HG02759 (cell line): ENCODE results near the gene HSF5.

ENCODE experiments used
- ATAC-seq: cut with Tn5 transposase; IDR thresholded peaks from one replicate; pipeline ENCODE4 v1.9.1; 2021; ENCODE audit warnings: mild to moderate bottlenecking, moderate library complexity; ENCODE audit not compliant: unreplicated experiment

The HSF5 gene

GRCh38 chr17:58487589-58488427 is at the start of gene HSF5:
HSF5 (minus strand) TSS chr17:58488408; CDS start chr17:58488274, 134 bp downstream.
- peak; percentile 76 for ATAC-seq

- ATAC-seq = no peak
Measured at GRCh38 chr17:58537266-58537665, 49.1 kb upstream of the HSF5 start.

- no peak for ATAC-seq
Measured at GRCh38 chr17:58536542-58536941, 48.3 kb upstream of the HSF5 start.

DNA sequence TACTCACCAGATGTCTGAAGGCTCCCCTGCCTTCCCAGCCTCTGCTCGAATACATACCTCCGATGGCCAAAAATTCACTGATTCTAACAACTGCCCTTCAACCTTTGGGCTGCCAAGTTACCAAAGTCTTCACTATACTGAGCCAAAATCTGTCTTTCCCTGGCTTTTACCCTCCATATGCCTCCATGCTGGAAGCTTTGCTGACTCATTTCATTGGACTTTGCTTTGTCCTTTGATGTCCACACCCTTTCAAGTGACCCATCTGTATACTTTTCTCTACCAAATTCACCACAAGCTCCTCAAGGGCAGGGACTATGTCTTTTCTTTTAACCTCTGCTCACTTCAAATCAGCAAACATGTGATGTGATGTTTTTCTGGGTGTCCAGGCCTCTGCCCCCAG is 47.2 kb upstream of the HSF5 start:
- ATAC-seq = no peak

DNA sequence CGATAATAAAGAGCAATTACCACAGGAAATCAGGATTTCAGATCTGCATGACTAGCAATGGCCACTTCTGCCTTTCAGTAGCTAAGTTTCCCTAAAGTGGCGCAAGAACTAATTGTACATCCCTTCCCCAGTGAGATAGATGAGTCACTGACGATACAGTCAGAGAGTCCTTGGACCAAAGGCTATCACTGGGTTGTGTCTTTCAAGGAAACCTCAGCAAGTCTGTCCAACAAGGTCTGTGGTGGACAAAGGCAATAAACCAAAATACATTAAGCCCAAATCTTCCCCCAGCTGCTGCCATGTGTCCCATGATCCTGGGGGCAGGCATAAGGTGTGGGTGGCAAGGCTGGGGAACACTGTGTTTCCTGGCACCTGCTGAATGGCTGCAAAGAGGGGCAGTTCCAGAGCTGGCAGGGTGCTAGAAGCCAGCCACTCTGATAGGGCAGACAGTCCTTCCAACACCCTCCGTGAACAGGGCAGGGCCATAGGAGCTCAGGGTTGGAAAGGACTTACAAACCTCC is 46.8 kb upstream of the HSF5 start:
- no peak for ATAC-seq

DNA sequence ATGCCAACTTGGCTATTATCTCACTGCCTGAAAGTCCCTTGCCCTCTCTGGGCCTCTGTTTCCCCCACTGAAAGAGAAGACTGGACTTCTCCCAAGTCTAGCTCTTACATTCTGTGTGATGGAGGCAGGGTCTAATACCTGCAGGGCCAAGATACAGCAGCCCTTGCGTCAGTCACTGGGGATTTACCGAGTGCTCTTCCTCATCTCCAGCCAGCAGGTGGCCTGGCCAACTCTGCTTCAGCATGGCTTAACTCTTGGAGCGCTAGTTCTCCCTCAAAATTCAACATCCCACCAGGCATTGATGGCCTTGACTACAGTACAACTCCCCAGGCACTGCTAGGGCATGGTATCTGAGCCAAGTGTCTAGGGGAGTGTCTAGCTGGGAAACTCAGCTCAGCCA is 46.1 kb upstream of the HSF5 start:
- no peak for ATAC-seq

DNA sequence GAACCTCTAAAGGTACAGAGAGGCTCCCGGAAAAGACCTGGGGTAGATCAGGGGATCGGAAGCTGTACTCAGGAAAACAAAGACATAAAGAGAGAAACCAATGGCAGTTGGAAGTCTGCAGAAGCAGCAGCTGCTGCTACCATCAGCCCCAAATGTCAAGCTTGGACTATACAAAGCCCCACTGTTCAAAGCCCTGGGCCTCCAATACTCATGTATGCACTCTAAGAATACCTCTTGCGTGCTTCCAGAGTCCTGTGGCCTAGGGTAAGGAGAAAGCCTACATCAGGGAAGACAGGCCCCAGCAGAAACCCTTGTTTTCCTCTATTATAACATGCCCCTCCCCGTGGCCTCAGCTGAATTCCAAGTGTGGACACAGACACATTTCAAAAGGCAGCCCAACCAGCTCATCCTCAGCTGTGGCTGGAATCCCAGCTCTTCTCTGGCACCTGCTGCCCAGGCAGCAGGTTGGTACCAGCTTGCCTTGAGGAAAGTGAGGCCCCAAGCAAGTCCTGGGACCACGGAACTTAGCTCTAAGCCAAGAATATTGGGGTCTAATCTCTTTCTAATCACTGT is 45.5 kb upstream of the HSF5 start:
- ATAC-seq = no peak

- no peak for ATAC-seq
Measured at GRCh38 chr17:58532555-58532951, 44.3 kb upstream of the HSF5 start.

- ATAC-seq = peak; percentile 77
Measured at GRCh38 chr17:58531661-58532554, 43.7 kb upstream of the HSF5 start.

GRCh38 chr17:58531122-58531521 is 42.9 kb upstream of the HSF5 start:
- no peak for ATAC-seq

DNA sequence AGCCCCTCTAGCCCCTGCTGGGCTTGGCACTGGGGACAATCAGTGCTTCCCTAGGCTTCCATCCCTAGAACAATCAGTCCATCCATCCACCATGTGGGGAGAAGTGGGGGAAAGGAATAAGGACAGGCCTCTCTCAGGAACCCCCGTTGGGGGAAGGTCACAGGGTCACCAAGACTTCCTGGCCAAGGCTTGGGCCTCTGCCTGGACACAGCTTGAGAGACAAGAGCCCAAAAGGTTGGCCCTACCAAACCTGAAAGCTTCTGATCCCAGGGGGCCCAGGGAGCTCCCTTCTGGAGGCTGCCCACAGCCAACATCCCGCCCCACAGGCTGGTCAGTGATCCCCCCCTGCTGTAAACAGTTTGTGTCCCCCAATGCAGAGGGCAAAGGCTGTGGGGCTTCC is 42.4 kb upstream of the HSF5 start:
- no peak for ATAC-seq

- no peak for ATAC-seq
Measured at GRCh38 chr17:58529275-58529674, 41.1 kb upstream of the HSF5 start.

- ATAC-seq = no peak
Measured at GRCh38 chr17:58528443-58528842, 40.2 kb upstream of the HSF5 start.

GRCh38 chr17:58527949-58528348 is 39.7 kb upstream of the HSF5 start:
- no peak for ATAC-seq

DNA sequence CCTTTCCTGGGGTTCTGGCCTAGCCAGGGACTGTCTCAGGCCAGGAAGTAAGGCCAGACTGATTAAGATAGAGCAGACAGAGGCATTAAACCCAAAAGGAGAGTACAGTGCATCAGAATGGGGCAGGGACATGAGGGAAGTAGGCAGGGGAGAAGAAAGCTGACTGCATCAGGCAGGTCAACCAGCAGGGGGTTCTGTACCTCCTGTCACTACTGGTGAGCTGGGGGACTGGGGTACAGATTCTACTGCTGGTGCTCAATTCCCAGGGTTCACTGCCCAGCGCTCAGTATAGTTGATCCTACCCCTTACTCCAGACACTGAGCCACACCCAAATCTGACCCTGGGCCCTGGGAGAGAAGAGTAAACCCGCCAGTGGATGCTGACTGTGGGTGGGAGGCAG is 39.1 kb upstream of the HSF5 start:
- no peak for ATAC-seq

GRCh38 chr17:58525239-58525638 is 37.0 kb upstream of the HSF5 start:
- ATAC-seq = no peak

DNA sequence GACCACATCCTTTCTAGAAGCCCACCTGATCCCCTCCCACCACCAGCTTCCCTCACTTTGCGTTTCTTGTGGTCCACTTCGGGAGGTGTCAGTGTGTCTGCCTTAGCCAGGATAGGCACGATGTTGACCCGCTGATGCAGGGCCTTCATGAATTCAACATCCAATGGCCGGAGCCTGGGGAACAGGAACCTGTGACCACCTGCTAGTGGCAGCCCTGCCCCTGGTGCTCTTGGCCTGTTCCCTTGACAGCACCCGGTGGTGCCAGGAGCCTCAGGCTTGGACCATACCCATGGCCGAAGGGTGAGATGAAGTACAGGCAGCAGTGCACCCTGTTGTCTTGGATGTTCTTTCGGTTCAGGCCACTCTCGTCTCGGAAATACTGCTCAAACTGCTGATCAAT is 33.5 kb upstream of the HSF5 start:
- no peak for ATAC-seq

DNA sequence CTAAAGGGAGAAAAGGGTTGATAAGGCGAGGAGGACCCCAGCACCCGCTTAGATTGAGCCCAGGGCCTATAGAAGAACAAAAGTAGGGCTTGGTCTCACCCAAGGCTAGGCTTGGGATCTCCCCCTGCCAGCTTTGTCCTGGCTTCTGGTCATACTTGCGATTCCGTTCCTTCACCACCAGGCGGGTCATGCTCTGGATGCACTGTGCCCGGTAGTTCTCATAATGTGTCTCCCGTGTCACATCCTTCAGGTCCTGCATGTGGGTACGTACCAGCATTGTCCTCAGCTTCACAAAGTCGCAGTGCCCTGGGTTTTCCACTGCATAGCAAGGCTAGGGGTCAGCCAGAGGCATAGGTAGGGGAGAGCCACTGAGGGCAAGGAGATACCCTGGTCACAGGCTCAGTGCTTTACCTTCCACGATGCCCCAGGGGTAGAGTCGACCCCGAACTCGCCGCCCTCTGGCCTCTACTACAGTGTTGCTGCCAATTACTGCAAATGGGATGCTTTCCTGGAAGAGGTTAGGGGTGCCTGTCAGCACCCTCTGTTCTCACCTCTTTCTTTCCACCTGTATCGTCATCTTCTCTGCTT is 32.7 kb upstream of the HSF5 start:
- ATAC-seq = no peak

GRCh38 chr17:58517928-58518609 is 29.9 kb upstream of the HSF5 start:
- ATAC-seq = peak; percentile 86

DNA sequence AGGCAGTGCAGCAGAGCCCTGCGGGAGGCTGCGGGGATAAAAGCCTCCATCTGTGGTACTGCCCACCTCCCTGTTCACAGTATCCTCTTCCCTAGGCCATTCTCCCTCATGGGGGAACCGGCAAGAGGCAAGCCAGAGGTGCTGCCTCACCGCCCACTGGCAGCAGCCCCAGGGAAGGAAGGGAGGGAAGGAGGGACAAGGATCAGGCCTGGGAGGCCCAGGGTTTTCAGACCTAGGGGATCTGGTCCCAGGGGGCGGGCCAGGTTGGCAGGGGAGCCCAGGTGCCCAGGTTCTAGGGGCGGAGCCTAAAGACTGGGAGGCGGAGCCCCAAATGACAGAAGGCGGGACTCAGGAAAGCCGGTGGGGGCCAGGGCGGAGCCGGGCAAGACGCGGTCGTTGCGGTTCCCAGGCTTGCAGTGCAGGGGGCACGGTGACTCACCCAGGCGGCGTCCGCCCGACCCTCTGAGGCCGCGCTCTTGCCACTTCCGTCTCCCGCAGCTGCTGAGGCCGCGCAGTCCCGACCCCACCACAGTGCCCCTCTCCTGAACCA is 29.2 kb upstream of the HSF5 start:
- ATAC-seq = no peak
